HEK293T (cell line): Measurements from ENCODE around the gene ELF3.

Experiments used
- CTCF ChIA-PET: fragments of 350-600 bp; formaldehyde crosslinking; extraction: SDS; loops from one replicate; lab custom pipeline; 2021; ENCODE audit warnings: antibody characterized with exemption, inconsistent platforms; lab: Yijun Ruan, JAX
- POLR2A ChIA-PET: fragments of 350-600 bp; formaldehyde crosslinking; extraction: SDS; loops from one replicate; lab custom pipeline; 2020; ENCODE audit warnings: antibody characterized with exemption, inconsistent platforms; lab: Yijun Ruan, JAX
- DNase-seq: peaks from one replicate; pipeline ENCODE4 v3.0.0; 2012; ENCODE audit warnings: mixed read lengths; ENCODE audit errors: extremely low spot score
- ARNT ChIP-seq: fragments of 450-650 bp; IDR thresholded peaks from 2 replicates; pipeline ENCODE4 v1.6.1; 2017; ENCODE audit warnings: mild to moderate bottlenecking
- BHLHE40 ChIP-seq: fragments of 450-650 bp; IDR thresholded peaks from 2 replicates; pipeline ENCODE4 v1.6.1; 2016; ENCODE audit warnings: mild to moderate bottlenecking, moderate library complexity, borderline replicate concordance
- CTBP1 ChIP-seq: fragments of 450-650 bp; IDR thresholded peaks from 2 replicates; pipeline ENCODE4 v1.6.1; 2016; ENCODE audit warnings: borderline replicate concordance
- ELF4 ChIP-seq: fragments of 450-650 bp; IDR thresholded peaks from 2 replicates; pipeline ENCODE4 v1.6.1; 2017; ENCODE audit warnings: antibody characterized with exemption
- FOXA1 ChIP-seq: fragments of 450-650 bp; IDR thresholded peaks from 2 replicates; pipeline ENCODE4 v1.6.1; 2016; ENCODE audit warnings: mild to moderate bottlenecking
- FOXK2 ChIP-seq: fragments of 450-650 bp; IDR thresholded peaks from 2 replicates; pipeline ENCODE4 v1.6.1; 2016; ENCODE audit warnings: mild to moderate bottlenecking
- FOXM1 ChIP-seq: fragments of 450-650 bp; IDR thresholded peaks from 2 replicates; pipeline ENCODE4 v1.6.1; 2017; ENCODE audit warnings: mild to moderate bottlenecking, borderline replicate concordance
- HDGF ChIP-seq: fragments of 450-650 bp; IDR thresholded peaks from 2 replicates; pipeline ENCODE4 v1.6.1; 2017; ENCODE audit warnings: antibody characterized with exemption, borderline replicate concordance
- L3MBTL2 ChIP-seq: fragments of 450-650 bp; conservative IDR thresholded peaks from 2 replicates; pipeline ENCODE4 v1.6.1; 2016; ENCODE audit warnings: mild to moderate bottlenecking
- LEF1 ChIP-seq: fragments of 450-650 bp; IDR thresholded peaks from 2 replicates; pipeline ENCODE4 v1.6.1; 2017; ENCODE audit warnings: mild to moderate bottlenecking, borderline replicate concordance
- NFRKB ChIP-seq: fragments of 450-650 bp; IDR thresholded peaks from 2 replicates; pipeline ENCODE4 v1.6.1; 2016; ENCODE audit warnings: mild to moderate bottlenecking, moderate library complexity
- SP1 ChIP-seq: fragments of 450-650 bp; IDR thresholded peaks from 2 replicates; pipeline ENCODE4 v1.6.1; 2017
- SUZ12 ChIP-seq: fragments of 450-650 bp; IDR thresholded peaks from 2 replicates; pipeline ENCODE4 v1.6.1; 2016; ENCODE audit warnings: mild to moderate bottlenecking
- TARDBP ChIP-seq: fragments of 450-650 bp; IDR thresholded peaks from 2 replicates; pipeline ENCODE4 v1.6.1; 2016
- ZNF384 ChIP-seq: fragments of 450-650 bp; IDR thresholded peaks from 2 replicates; pipeline ENCODE4 v1.6.1; 2016
- TF ChIP-seq, protein P1 (sequence below): fragments of 450-650 bp; IDR thresholded peaks from 2 replicates; pipeline ENCODE4 v1.6.1; 2016

Gene ELF3

DNA sequence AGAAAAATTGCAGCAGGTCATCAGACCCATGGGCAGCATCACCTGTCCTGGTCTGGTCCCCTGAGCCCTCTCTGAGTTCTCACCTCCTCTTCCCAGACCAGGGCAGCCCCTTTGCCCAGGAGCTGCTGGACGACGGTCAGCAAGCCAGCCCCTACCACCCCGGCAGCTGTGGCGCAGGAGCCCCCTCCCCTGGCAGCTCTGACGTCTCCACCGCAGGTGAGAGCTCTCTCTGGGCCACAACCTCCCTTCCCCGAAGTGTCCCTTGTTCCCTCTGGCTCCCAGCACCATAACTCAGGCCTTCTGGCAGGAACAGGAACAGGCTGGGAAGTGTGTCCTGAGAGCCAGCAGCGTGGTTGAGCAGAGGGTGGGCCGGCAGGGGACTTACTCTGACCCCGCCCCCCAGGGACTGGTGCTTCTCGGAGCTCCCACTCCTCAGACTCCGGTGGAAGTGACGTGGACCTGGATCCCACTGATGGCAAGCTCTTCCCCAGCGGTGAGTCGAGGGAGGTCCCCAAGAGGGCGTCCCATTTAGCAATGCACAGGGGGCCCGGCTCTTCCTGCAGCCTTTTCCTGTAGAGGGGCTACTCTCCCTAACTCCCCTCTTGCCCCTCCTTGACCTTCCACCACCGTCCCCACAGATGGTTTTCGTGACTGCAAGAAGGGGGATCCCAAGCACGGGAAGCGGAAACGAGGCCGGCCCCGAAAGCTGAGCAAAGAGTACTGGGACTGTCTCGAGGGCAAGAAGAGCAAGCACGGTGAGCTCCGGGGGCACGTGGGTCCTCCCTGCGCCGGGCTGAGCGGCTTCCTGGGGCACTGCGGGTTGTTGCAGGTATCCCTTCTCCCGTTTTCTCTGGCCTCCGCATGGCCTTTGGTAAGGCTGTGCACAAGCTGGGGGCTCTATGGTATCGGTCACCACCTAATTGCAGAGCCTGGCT lies 2.4 kb downstream of the ELF3 start:
- no peak for TF ChIP-seq ZNF384
- TF ChIP-seq TARDBP: no peak
- TF ChIP-seq ELF4: no peak
- TF ChIP-seq NFRKB: no peak
- TF ChIP-seq FOXM1: no peak
- TF ChIP-seq, protein P1, sequence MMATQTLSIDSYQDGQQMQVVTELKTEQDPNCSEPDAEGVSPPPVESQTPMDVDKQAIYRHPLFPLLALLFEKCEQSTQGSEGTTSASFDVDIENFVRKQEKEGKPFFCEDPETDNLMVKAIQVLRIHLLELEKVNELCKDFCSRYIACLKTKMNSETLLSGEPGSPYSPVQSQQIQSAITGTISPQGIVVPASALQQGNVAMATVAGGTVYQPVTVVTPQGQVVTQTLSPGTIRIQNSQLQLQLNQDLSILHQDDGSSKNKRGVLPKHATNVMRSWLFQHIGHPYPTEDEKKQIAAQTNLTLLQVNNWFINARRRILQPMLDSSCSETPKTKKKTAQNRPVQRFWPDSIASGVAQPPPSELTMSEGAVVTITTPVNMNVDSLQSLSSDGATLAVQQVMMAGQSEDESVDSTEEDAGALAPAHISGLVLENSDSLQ: no peak
- TF ChIP-seq BHLHE40: no peak
- no peak for TF ChIP-seq FOXA1
- DNase-seq: no peak
- ChIA-PET CTCF (interaction anchor here (0.9 to 2.7 kb wide), 3 partner anchors 14 to 123 kb away, joined by 4 to 9 read pairs (median 5); no protein-coding TSS in a partner anchor), POLR2A (no interaction called here)

DNA sequence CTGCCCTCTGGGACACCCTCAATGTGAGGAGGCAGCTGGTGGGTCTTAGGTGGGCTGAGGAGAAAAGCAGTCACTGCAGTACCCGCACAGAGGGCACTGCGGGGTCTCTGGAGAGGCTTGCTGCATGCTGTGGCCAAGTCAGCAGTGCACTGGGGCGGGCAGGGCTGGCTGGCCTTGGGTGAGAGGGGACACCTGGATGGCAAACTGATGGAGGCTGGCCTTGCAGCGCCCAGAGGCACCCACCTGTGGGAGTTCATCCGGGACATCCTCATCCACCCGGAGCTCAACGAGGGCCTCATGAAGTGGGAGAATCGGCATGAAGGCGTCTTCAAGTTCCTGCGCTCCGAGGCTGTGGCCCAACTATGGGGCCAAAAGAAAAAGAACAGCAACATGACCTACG lies 3.2 kb downstream of the ELF3 start:
- TF ChIP-seq HDGF (no peak), CTBP1 (no peak), SUZ12 (no peak), ZNF384 (no peak), FOXA1 (no peak), BHLHE40 (no peak), ELF4 (no peak), ARNT (no peak)
- DNase-seq: no peak
- ChIA-PET CTCF (interaction anchor here (1.6 to 2.7 kb wide), 2 partner anchors 14 to 122 kb away, joined by 4 to 9 read pairs; no protein-coding TSS in a partner anchor), POLR2A (no interaction called here)

DNA sequence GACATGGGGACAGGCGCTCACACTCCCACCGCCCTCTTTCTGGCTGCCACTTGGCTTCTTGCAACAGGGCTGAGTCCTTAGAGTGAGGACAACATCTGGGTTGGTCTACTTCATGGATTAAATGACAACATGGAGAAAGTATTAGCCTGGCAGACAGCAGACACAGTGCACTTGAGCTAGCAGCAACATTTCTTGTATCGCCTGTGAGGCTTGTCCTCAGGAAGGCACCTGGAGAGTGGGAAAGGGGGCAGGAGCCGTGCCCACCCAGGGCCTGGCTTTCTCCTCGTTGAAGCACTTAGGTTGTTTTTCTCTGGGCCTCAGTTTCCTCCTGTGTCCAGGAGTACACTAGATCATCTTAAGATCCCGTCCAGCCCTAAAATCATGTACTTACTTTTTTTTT lies 3.7 kb downstream of the ELF3 start:
- POLR2A ChIA-PET: no interaction called here
- DNase-seq: no peak
- CTCF ChIA-PET: interaction anchor here (1.6 to 2.7 kb wide), 2 partner anchors 15 to 122 kb away, joined by 4 to 9 read pairs; no protein-coding TSS in a partner anchor
- TF ChIP-seq ELF4 (no peak), SUZ12 (no peak), BHLHE40 (no peak), ARNT (no peak), LEF1 (no peak), SP1 (no peak), FOXM1 (no peak), CTBP1 (no peak), HDGF (no peak), NFRKB (no peak), FOXK2 (no peak), ZNF384 (no peak), TARDBP (no peak), L3MBTL2 (no peak), FOXA1 (no peak)
- TF ChIP-seq, protein P1: no peak

DNA sequence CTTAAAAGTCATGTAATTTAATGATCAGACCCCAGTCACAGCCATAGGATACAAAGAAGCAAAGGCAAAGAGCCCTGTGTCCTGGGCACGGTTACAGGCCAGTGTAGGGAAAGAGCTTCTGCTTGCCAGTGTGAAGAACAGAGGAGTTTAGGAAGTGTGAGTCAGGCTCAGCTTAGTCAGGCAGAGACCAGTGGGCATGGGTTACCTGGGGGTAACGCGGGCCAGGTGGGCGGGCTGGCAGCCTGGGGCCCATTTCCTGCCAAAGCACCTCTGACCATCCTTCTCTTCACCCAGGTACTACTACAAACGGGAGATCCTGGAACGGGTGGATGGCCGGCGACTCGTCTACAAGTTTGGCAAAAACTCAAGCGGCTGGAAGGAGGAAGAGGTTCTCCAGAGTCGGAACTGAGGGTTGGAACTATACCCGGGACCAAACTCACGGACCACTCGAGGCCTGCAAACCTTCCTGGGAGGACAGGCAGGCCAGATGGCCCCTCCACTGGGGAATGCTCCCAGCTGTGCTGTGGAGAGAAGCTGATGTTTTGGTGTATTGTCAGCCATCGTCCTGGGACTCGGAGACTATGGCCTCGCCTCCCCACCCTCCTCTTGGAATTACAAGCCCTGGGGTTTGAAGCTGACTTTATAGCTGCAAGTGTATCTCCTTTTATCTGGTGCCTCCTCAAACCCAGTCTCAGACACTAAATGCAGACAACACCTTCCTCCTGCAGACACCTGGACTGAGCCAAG lies 4.7 kb downstream of the ELF3 start:
- ChIA-PET CTCF (interaction anchor here (0.7 to 1.2 kb wide), 2 partner anchors 10 to 16 kb away, joined by 4 to 5 read pairs; no protein-coding TSS in a partner anchor), POLR2A (no interaction called here)
- DNase-seq: no peak
- TF ChIP-seq SUZ12: no peak
- TF ChIP-seq SP1: no peak
- no peak for TF ChIP-seq NFRKB
- no peak for TF ChIP-seq FOXK2
- TF ChIP-seq ELF4: no peak
- no peak for TF ChIP-seq ARNT
- TF ChIP-seq HDGF: no peak
- TF ChIP-seq L3MBTL2: no peak
- TF ChIP-seq, protein P1: no peak
- no peak for TF ChIP-seq CTBP1
- no peak for TF ChIP-seq FOXA1
- TF ChIP-seq FOXM1: no peak

DNA sequence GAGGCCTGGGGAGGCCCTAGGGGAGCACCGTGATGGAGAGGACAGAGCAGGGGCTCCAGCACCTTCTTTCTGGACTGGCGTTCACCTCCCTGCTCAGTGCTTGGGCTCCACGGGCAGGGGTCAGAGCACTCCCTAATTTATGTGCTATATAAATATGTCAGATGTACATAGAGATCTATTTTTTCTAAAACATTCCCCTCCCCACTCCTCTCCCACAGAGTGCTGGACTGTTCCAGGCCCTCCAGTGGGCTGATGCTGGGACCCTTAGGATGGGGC lies 5.2 kb downstream of the ELF3 start:
- TF ChIP-seq BHLHE40 (no peak), LEF1 (no peak), CTBP1 (no peak), L3MBTL2 (no peak), HDGF (no peak), NFRKB (no peak)
- ChIA-PET CTCF (interaction anchor here (0.7 to 1.2 kb wide), 2 partner anchors 10 to 16 kb away, joined by 4 to 5 read pairs; no protein-coding TSS in a partner anchor), POLR2A (no interaction called here)
- no peak for DNase-seq
